GM23338 (cell line): ENCODE measurements around the gene SSTR4.

ENCODE experiments used
- EZH2 ChIP-seq: fragments of 200-600 bp; sonication (generic); IDR thresholded peaks from one replicate; pipeline ENCODE4 v1.8.0; 2017; ENCODE audit warnings: antibody characterized with exemption, mild to moderate bottlenecking, low read depth; ENCODE audit not compliant: unreplicated experiment
- EZH2phosphoT487 ChIP-seq: fragments of 200-600 bp; sonication (generic); IDR thresholded peaks from one replicate; pipeline ENCODE4 v1.8.1; 2018; ENCODE audit warnings: antibody characterized with exemption; ENCODE audit not compliant: unreplicated experiment
- JUNB ChIP-seq: IDR thresholded peaks from one replicate; pipeline ENCODE4 v1.6.1; 2016; ENCODE audit warnings: antibody characterized with exemption; ENCODE audit not compliant: unreplicated experiment
- POLR2AphosphoS5 ChIP-seq: IDR thresholded peaks from 2 replicates; pipeline ENCODE4 v1.6.1; 2016; ENCODE audit warnings: antibody characterized with exemption, low read depth
- STAT1 ChIP-seq: IDR thresholded peaks from one replicate; pipeline ENCODE4 v1.6.1; 2016; ENCODE audit warnings: antibody characterized with exemption; ENCODE audit not compliant: unreplicated experiment
- TF ChIP-seq, protein P1 (sequence below), 2 experiments: fragments of 200-600 bp in 1 of 2; sonication (generic) in 1 of 2; conservative IDR thresholded peaks; 2 replicates each; pipeline versions ENCODE4 v1.5.1 to v1.6.1; 2016 to 2017; ENCODE audit warnings: antibody characterized with exemption in 2 of 2, low read depth in 2 of 2, mild to moderate bottlenecking in 2 of 2, moderate library complexity in 1 of 2
- TF ChIP-seq, protein P2 (sequence below): IDR thresholded peaks from one replicate; pipeline ENCODE4 v1.6.1; 2018; ENCODE audit warnings: antibody characterized with exemption; ENCODE audit not compliant: unreplicated experiment
- TF ChIP-seq, protein P3 (sequence below): IDR thresholded peaks from 2 replicates; pipeline ENCODE4 v1.6.1; 2016; ENCODE audit warnings: antibody characterized with exemption
- TF ChIP-seq, protein P4 (sequence below): fragments of 250-450 bp; sonication (Bioruptor Pico); IDR thresholded peaks from 2 replicates; pipeline ENCODE4 v1.5.0; 2020; ENCODE audit warnings: mild to moderate bottlenecking, moderate library complexity

DNA sequence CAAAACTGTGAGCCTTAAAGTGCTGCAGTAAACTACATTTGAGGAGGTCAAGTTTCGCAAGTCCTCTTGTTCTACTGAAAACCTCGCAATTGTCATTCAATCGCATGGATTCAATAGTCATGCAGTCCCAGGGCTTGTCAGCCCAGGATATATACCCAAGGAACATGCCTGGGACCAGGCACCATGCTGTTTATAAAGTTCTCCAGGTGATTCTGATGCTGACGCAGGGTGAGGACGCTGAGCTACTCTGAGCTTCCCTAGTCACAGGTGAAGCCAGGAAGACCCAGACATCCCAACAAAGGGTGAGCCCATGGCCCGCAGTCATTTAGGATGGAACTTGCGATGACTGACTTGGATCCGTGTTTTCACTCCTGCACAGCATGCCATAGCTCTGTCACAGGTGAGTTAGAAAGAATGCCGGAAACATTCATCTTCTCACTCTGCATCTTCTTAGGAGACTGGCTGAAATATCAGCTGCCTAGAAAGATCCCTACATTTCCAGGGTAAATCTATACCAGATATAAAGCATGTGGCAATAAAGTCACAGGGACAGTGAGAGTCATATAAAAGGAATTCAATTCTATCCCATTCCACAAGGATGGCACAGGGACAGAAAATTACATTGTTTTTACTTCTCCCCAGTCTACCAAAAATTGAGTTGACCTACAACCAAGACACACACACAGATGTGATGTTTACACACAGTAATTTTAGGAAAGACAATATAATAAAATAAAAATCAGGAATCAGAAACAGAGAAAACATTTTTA is 27.0 kb upstream of the SSTR4 start:
- TF ChIP-seq, protein P1, sequence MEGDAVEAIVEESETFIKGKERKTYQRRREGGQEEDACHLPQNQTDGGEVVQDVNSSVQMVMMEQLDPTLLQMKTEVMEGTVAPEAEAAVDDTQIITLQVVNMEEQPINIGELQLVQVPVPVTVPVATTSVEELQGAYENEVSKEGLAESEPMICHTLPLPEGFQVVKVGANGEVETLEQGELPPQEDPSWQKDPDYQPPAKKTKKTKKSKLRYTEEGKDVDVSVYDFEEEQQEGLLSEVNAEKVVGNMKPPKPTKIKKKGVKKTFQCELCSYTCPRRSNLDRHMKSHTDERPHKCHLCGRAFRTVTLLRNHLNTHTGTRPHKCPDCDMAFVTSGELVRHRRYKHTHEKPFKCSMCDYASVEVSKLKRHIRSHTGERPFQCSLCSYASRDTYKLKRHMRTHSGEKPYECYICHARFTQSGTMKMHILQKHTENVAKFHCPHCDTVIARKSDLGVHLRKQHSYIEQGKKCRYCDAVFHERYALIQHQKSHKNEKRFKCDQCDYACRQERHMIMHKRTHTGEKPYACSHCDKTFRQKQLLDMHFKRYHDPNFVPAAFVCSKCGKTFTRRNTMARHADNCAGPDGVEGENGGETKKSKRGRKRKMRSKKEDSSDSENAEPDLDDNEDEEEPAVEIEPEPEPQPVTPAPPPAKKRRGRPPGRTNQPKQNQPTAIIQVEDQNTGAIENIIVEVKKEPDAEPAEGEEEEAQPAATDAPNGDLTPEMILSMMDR (conservative IDR thresholded peaks at IDR 0.05; ENCODE audit: low read depth in 2 of 2), result no peak
- TF ChIP-seq EZH2, result no peak
- no peak for TF ChIP-seq POLR2AphosphoS5
- TF ChIP-seq, protein P2, sequence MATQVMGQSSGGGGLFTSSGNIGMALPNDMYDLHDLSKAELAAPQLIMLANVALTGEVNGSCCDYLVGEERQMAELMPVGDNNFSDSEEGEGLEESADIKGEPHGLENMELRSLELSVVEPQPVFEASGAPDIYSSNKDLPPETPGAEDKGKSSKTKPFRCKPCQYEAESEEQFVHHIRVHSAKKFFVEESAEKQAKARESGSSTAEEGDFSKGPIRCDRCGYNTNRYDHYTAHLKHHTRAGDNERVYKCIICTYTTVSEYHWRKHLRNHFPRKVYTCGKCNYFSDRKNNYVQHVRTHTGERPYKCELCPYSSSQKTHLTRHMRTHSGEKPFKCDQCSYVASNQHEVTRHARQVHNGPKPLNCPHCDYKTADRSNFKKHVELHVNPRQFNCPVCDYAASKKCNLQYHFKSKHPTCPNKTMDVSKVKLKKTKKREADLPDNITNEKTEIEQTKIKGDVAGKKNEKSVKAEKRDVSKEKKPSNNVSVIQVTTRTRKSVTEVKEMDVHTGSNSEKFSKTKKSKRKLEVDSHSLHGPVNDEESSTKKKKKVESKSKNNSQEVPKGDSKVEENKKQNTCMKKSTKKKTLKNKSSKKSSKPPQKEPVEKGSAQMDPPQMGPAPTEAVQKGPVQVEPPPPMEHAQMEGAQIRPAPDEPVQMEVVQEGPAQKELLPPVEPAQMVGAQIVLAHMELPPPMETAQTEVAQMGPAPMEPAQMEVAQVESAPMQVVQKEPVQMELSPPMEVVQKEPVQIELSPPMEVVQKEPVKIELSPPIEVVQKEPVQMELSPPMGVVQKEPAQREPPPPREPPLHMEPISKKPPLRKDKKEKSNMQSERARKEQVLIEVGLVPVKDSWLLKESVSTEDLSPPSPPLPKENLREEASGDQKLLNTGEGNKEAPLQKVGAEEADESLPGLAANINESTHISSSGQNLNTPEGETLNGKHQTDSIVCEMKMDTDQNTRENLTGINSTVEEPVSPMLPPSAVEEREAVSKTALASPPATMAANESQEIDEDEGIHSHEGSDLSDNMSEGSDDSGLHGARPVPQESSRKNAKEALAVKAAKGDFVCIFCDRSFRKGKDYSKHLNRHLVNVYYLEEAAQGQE, result no peak
- TF ChIP-seq STAT1, result no peak
- no peak for TF ChIP-seq JUNB
- TF ChIP-seq EZH2phosphoT487, result no peak
- TF ChIP-seq, protein P3, sequence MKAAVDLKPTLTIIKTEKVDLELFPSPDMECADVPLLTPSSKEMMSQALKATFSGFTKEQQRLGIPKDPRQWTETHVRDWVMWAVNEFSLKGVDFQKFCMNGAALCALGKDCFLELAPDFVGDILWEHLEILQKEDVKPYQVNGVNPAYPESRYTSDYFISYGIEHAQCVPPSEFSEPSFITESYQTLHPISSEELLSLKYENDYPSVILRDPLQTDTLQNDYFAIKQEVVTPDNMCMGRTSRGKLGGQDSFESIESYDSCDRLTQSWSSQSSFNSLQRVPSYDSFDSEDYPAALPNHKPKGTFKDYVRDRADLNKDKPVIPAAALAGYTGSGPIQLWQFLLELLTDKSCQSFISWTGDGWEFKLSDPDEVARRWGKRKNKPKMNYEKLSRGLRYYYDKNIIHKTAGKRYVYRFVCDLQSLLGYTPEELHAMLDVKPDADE, result no peak
- TF ChIP-seq, protein P4, sequence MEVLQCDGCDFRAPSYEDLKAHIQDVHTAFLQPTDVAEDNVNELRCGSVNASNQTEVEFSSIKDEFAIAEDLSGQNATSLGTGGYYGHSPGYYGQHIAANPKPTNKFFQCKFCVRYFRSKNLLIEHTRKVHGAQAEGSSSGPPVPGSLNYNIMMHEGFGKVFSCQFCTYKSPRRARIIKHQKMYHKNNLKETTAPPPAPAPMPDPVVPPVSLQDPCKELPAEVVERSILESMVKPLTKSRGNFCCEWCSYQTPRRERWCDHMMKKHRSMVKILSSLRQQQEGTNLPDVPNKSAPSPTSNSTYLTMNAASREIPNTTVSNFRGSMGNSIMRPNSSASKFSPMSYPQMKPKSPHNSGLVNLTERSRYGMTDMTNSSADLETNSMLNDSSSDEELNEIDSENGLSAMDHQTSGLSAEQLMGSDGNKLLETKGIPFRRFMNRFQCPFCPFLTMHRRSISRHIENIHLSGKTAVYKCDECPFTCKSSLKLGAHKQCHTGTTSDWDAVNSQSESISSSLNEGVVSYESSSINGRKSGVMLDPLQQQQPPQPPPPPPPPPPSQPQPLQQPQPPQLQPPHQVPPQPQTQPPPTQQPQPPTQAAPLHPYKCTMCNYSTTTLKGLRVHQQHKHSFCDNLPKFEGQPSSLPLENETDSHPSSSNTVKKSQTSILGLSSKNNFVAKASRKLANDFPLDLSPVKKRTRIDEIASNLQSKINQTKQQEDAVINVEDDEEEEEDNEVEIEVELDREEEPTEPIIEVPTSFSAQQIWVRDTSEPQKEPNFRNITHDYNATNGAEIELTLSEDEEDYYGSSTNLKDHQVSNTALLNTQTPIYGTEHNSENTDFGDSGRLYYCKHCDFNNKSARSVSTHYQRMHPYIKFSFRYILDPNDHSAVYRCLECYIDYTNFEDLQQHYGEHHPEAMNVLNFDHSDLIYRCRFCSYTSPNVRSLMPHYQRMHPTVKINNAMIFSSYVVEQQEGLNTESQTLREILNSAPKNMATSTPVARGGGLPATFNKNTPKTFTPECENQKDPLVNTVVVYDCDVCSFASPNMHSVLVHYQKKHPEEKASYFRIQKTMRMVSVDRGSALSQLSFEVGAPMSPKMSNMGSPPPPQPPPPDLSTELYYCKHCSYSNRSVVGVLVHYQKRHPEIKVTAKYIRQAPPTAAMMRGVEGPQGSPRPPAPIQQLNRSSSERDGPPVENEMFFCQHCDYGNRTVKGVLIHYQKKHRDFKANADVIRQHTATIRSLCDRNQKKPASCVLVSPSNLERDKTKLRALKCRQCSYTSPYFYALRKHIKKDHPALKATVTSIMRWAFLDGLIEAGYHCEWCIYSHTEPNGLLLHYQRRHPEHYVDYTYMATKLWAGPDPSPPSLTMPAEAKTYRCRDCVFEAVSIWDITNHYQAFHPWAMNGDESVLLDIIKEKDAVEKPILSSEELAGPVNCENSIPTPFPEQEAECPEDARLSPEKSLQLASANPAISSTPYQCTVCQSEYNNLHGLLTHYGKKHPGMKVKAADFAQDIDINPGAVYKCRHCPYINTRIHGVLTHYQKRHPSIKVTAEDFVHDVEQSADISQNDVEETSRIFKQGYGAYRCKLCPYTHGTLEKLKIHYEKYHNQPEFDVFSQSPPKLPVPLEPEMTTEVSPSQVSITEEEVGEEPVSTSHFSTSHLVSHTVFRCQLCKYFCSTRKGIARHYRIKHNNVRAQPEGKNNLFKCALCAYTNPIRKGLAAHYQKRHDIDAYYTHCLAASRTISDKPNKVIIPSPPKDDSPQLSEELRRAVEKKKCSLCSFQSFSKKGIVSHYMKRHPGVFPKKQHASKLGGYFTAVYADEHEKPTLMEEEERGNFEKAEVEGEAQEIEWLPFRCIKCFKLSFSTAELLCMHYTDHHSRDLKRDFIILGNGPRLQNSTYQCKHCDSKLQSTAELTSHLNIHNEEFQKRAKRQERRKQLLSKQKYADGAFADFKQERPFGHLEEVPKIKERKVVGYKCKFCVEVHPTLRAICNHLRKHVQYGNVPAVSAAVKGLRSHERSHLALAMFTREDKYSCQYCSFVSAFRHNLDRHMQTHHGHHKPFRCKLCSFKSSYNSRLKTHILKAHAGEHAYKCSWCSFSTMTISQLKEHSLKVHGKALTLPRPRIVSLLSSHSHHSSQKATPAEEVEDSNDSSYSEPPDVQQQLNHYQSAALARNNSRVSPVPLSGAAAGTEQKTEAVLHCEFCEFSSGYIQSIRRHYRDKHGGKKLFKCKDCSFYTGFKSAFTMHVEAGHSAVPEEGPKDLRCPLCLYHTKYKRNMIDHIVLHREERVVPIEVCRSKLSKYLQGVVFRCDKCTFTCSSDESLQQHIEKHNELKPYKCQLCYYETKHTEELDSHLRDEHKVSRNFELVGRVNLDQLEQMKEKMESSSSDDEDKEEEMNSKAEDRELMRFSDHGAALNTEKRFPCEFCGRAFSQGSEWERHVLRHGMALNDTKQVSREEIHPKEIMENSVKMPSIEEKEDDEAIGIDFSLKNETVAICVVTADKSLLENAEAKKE, result no peak
